HG02571 (cell line): ENCODE measurements around the gene MUC2.

Source experiments
- ATAC-seq: cut with Tn5 transposase; IDR thresholded peaks from one replicate; pipeline ENCODE4 v1.9.1; 2021; ENCODE audit warnings: mild to moderate bottlenecking, moderate library complexity; ENCODE audit not compliant: unreplicated experiment

The MUC2 gene

GRCh38 chr11:1118755-1119603, 44.3 kb downstream of the MUC2 start:
- ATAC-seq: no peak

GRCh38 chr11:1119604-1120146, 45.0 kb downstream of the MUC2 start:
- no peak for ATAC-seq

GRCh38 chr11:1120532-1121330, 46.1 kb downstream of the MUC2 start:
- ATAC-seq: no peak

GRCh38 chr11:1121331-1121812, 46.7 kb downstream of the MUC2 start:
- no peak for ATAC-seq

- no peak for ATAC-seq
Observed at GRCh38 chr11:1121813-1122663, 47.4 kb downstream of the MUC2 start.

- ATAC-seq: no peak
Observed at GRCh38 chr11:1122664-1123002, 48.0 kb downstream of the MUC2 start.

GRCh38 chr11:1123970-1124369, 49.3 kb downstream of the MUC2 start:
- ATAC-seq: no peak
